Activated CD8-positive, alpha-beta memory T cell treated with anti-CD3 and anti-CD28 coated beads for 36 hours (primary cell): ENCODE measurements around the gene WDR82. TPM values are rescaled to one million over a fixed set of nuclear protein-coding genes. Genes with fewer than 3 reads are reported as not detected.

ENCODE experiments used
- CTCF ChIA-PET: fragments of 350-600 bp; sonication (Branson Sonifier 250); formaldehyde crosslinking; loops from one replicate; lab custom pipeline; 2021; ENCODE audit warnings: antibody characterized with exemption; lab: Charles Lee
- POLR2A ChIA-PET: fragments of 350-600 bp; sonication (Branson Sonifier 250); formaldehyde crosslinking; loops from one replicate; lab custom pipeline; 2021; ENCODE audit warnings: antibody characterized with exemption; lab: Charles Lee
- total RNA-seq, 2 experiments: library from RNA; stranded (reverse); gene quantifications; one replicate each; pipeline ENCODE4 v1.2.3, GENCODE V29; 2021

WDR82 gene
- total RNA-seq, 2 experiments from 2014 or later, result 123 to 124 TPM

- CTCF ChIA-PET, result interaction anchor here (1.2 to 1.7 kb wide), 2 partner anchors 28 to 91 kb away, joined by 3 to 4 read pairs; no protein-coding TSS in a partner anchor
- POLR2A ChIA-PET, result no interaction called here
Measured at GRCh38 chr3:52311576-52312119, 33.2 kb upstream of the WDR82 start.

DNA sequence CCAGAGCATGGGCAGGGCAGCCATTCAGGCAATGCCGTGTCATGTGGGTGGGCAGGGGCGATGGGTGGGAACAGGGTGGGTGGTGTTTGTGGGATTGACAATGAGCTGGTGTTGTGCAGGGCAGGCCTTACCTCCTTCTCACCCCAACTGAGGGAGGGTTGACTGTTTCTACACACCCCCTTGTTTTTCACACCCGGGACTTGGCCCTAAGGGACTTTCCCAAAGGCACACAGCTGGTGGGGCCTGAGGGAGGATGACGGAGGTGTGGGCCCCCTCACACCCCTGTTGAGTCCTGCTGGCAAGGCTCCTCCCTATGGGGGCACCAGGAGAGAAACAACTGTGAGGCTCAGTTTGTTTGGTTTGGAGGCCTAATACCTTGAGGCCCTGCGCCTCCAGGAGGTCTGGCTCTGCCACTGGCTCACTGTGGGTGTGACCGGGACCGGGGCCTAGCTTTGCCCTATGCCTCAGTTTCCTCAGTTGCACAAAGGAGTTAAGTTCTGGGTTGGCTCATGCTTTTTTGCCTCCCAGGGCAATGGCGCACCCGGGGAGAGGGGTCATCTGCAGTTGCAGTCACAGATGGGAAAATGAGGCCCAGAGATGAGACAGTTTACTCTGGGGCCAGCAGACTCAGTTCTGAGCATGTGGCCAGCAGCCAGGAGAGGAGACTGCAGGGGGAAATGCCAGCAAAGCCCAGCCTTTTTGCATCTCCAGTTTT is 32.6 kb upstream of the WDR82 start:
- ChIA-PET POLR2A (no interaction called here), CTCF (interaction anchor here (1.2 to 1.9 kb wide), 3 partner anchors 19 to 90 kb away, joined by 3 to 4 read pairs (median 4); no protein-coding TSS in a partner anchor)

DNA sequence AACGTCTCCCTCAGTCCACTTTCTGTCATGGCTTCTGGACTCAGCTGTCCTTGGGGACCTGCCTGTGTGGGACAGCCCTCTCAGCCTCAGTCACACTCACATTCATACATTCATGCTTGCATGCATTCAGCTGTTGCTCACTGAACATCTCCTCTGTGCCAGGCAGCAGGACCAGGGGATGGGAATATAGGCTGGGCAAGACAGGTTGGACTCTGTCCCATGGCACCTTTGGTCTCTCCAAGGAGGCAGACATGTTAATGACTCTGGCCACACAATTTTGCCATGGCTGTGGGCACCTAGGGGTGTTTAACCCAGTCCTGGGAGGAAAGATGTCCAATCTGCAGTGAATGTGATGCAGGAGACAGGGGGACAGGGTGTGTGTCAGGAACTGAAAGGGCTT is 29.9 kb upstream of the WDR82 start:
- CTCF ChIA-PET, result no interaction called here
- POLR2A ChIA-PET, result no interaction called here

DNA sequence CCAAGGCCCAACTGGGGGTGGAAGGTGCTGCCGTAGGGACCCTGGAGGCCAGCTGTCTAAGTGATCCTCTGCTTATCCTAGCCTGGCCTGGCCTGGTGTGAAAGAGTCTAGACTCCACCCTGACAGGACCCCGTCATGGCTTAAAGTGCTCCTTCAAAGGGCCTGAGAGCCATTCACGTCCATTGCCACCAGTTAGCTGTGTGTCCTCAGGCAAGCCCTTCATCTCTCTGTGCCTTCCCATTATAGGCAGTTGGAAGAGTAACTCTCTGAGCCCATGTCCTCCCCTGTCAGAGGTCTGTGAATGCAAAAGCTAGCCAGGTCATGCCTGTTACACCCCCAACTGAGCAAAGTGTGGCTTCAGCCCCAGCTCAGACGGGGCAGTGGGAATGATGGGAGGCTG is 28.5 kb upstream of the WDR82 start:
- POLR2A ChIA-PET, result no interaction called here
- CTCF ChIA-PET, result interaction anchor here (0.6 to 1.2 kb wide), 2 partner anchors 33 to 330 kb away, joined by 5 to 7 read pairs; no protein-coding TSS in a partner anchor

- POLR2A ChIA-PET, result no interaction called here
- CTCF ChIA-PET, result no interaction called here
Measured at GRCh38 chr3:52305926-52306325, 27.5 kb upstream of the WDR82 start.

GRCh38 chr3:52303811-52304210 is 25.4 kb upstream of the WDR82 start:
- POLR2A ChIA-PET, result no interaction called here
- CTCF ChIA-PET, result no interaction called here

DNA sequence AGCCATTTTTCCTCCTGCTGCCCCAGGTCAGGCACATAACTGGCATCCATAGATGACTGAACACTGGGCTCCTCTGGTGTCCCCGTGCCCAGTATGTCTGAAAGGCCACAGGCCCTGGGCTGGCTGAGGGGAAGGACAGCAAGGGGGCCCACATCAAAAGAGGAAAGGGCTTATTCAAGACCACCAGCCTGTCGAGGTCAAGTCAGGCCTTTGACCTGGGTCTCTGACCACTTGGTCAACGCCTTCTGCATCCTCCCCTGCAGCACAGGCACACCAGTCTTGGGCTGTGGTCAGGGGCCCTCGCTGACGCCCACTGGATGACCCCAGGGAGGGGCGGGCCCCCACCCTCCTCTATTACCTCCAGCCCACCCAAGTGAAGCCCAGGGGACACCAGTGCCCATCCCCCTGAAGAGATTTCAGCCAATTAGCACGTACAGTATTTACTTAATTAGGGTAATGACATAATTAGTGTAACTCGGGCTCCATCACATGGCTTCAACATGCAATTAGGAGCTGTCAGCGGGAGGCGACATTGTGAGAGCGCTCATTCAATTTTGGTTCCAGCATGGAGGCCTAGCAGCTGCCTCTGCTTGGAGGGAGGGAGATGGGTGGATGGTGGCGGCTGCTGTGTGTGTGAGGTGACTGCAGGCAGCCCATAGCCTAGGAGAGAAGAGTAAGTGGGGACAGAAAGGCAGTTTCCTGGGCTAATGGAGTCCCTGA is 24.1 kb upstream of the WDR82 start:
- CTCF ChIA-PET, result no interaction called here
- POLR2A ChIA-PET, result no interaction called here

GRCh38 chr3:52299879-52300611 is 21.6 kb upstream of the WDR82 start:
- POLR2A ChIA-PET, result no interaction called here
- CTCF ChIA-PET, result interaction anchor here (1.0 to 2.0 kb wide), 4 partner anchors 9 to 40 kb away, joined by 4 to 7 read pairs (median 4); no protein-coding TSS in a partner anchor

- ChIA-PET POLR2A (interaction anchor here (0.5 to 0.6 kb wide), 2 partner anchors 107 to 145 kb away, joined by 3 to 5 read pairs; no protein-coding TSS in a partner anchor), CTCF (interaction anchor here (1.0 to 2.0 kb wide), 4 partner anchors 9 to 40 kb away, joined by 4 to 7 read pairs (median 4); no protein-coding TSS in a partner anchor)
Measured at GRCh38 chr3:52299247-52299878, 20.9 kb upstream of the WDR82 start.

GRCh38 chr3:52298149-52299098 is 20.0 kb upstream of the WDR82 start:
- CTCF ChIA-PET, result interaction anchor here (0.6 to 2.0 kb wide), 4 partner anchors 11 to 197 kb away, joined by 3 to 5 read pairs (median 4); partner anchors contain the start of genes GLYCTK and STAB1
- POLR2A ChIA-PET, result interaction anchor here (0.5 to 0.6 kb wide), 2 partner anchors 106 to 144 kb away, joined by 3 to 5 read pairs; no protein-coding TSS in a partner anchor

- POLR2A ChIA-PET, result interaction anchor here (0.5 to 0.6 kb wide), 2 partner anchors 56 to 81 kb away, joined by 3 read pairs; no protein-coding TSS in a partner anchor
- CTCF ChIA-PET, result interaction anchor here (1.1 to 2.0 kb wide), 3 partner anchors 10 to 66 kb away, joined by 3 to 7 read pairs (median 5); partner anchors contain the start of gene GLYCTK
Measured at GRCh38 chr3:52297242-52298148, 19.0 kb upstream of the WDR82 start.

GRCh38 chr3:52295671-52296208 is 17.3 kb upstream of the WDR82 start:
- POLR2A ChIA-PET, result no interaction called here

DNA sequence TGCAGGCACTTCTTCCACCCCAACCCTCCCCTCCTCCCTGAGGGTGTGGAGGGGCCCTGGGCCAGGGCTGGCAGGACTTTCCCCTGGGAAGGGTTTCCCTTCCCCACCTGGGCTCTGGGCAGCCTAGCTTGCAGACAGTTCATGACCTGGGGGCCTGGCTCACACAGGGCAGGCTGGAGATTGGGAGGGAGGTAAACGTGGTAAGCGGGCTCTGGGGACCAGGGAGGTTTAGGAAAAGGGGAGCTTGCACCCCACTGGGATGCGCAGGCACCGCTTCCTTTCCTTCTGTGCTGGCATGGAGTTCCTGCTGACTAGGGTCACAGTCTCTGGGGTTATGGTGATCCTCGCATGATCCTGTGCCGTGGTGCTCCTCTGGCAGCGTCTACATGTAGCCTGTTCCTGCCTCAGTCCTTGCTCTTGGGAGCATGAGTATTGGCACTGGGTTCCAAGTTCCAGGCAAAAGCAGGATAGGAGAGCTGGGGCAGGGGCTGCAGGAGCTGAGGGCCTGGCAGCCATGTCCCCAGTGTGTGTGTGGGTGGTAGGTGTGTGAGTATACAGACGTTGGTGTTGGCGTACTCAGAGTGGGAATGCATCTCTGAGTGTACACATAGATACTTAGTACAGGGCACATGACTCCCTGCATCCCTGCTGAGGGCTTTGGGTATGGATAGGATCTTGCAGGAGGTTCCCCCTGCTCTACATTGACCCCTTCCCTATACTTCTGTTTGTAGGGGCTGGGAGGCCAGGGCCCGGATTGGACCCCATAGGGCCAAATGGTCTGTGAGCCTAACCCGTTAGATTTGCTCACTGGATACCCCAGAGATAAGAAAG is 16.1 kb upstream of the WDR82 start:
- CTCF ChIA-PET, result interaction anchor here (0.6 kb wide), 1 partner anchor 11 kb away, joined by 3 read pairs; no protein-coding TSS in a partner anchor
- POLR2A ChIA-PET, result no interaction called here

More at GRCh38 chr3:52295671-52296208, 17.3 kb upstream of the WDR82 start:
- CTCF ChIA-PET, result interaction anchor here (0.6 to 1.6 kb wide), 3 partner anchors 43 to 64 kb away, joined by 3 to 7 read pairs (median 3); no protein-coding TSS in a partner anchor

DNA sequence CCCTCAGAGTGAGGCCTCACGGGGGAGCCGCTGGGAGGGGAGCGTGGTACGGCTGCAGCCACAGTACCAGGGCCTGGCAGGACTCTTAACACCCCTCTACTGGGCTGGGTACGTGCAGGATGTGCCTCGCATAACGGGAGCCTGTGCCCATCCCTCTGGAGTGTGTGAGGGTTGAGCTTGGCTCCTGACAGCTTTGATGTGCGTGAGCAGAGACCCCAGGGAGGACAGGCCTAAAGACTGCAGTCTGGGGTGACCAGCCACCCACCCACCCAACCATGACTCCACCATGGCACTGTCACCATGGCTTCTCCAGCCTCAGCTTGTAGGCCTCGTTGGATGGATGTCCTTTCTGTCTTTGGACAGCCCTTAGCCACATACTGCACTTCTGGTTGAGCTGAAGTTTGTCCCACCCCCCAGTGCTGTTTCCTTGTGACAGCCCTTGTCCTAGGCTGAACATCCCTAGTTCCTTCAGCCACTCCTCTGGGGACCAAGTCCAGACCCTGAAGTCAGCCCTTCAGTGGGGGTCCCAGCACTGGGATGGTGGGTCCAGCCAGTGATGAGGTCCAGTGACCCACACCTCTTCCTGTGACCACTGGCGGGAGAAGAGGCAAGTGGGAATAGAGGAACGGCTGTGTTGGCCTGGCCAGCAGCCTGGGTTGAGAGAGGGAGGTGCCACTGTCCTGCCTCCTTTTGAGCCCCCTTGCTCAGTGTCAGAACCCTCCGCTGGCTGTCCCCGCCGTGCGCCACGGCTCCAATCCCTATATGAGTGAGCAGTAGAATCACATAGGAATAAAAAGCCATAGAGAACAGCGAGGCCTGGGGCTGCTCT is 15.3 kb upstream of the WDR82 start:
- POLR2A ChIA-PET, result no interaction called here
- CTCF ChIA-PET, result interaction anchor here (0.6 to 1.0 kb wide), 2 partner anchors 8 to 46 kb away, joined by 4 to 5 read pairs; no protein-coding TSS in a partner anchor
